Uterus (tissue), 2 donors: ENCODE data around the gene TMEM141.

Experiments used
- POLR2A ChIP-seq, 2 donors: fragments of 450-650 bp; IDR thresholded peaks; one replicate each; pipeline ENCODE4 v1.6.1; 2016; ENCODE audit warnings: antibody characterized with exemption in 2 of 2, mild to moderate bottlenecking in 1 of 2, moderate library complexity in 1 of 2
- TF ChIP-seq, protein P1 (sequence below), 4 experiments: fragments of 200-600 bp in 2 of 4; fragments of 450-650 bp in 2 of 4; sonication (generic) in 2 of 4; IDR thresholded peaks; one replicate each; pipeline ENCODE4 v1.5.1; 2016 to 2019; ENCODE audit warnings: antibody characterized with exemption in 4 of 4, mild to moderate bottlenecking in 2 of 4, moderate library complexity in 1 of 4

DNA sequence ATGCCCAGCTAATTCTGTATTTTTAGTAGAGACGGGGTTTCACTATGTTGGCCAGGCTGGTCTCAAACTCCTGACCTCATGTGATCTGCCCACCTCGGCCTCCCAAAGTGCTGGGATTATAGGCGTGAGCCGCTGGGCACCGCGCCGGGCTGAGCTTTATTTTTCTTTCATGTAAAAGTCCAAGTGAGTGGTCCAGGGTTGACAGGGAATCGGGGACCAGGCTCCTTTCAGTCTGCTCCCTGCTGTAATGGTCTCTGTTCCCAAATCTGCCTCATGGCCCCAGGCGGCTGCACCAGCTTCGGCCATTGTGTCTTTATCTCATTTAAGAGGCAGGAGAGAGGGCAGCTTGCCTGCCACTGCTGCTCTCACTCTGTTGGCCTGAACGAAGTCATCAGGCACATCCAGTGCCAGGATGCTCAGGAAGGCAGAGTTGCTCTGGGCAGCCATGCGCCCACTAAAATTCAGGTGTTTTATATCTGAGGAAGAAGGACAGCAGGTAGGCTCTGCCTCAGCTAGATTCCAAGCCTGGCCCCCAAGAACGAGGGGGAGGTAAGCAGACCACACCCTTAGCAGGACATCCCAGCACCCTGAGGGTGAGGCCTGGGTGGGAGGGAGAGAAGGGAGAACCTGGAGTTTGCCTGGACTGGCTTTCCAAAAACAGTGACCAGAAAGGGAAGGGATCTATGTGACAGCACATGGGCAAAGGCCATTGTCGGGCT lies 3.3 kb downstream of the TMEM141 start:
- TF ChIP-seq, protein P1, sequence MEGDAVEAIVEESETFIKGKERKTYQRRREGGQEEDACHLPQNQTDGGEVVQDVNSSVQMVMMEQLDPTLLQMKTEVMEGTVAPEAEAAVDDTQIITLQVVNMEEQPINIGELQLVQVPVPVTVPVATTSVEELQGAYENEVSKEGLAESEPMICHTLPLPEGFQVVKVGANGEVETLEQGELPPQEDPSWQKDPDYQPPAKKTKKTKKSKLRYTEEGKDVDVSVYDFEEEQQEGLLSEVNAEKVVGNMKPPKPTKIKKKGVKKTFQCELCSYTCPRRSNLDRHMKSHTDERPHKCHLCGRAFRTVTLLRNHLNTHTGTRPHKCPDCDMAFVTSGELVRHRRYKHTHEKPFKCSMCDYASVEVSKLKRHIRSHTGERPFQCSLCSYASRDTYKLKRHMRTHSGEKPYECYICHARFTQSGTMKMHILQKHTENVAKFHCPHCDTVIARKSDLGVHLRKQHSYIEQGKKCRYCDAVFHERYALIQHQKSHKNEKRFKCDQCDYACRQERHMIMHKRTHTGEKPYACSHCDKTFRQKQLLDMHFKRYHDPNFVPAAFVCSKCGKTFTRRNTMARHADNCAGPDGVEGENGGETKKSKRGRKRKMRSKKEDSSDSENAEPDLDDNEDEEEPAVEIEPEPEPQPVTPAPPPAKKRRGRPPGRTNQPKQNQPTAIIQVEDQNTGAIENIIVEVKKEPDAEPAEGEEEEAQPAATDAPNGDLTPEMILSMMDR (IDR thresholded peaks at IDR 0.05): no peak
- TF ChIP-seq POLR2A (IDR thresholded peaks at IDR 0.05): no peak
